B cell (primary cell): ENCODE measurements around the gene KIF9. TPM values are rescaled to one million over a fixed set of nuclear protein-coding genes. Genes with fewer than 3 reads are reported as not detected.
"Not testable (repeated sequence)": the region's sequence is repeated elsewhere in the genome, so short reads cannot be mapped to it uniquely, and the experiment has no call there.

Source experiments
- ATAC-seq: fragments of 200-7000 bp; cut with Tn5 transposase; one replicate; pipeline ENCODE4 v1.10.0; 2021; ENCODE audit warnings: low read depth, mild to moderate bottlenecking, moderate number of reproducible peaks, moderate library complexity
- CTCF ChIA-PET: fragments of 350-600 bp; sonication (Branson Sonifier 250); formaldehyde crosslinking; loops from one replicate; lab custom pipeline; 2021; ENCODE audit warnings: antibody characterized with exemption, inconsistent platforms; lab: Charles Lee
- POLR2A ChIA-PET: fragments of 350-600 bp; sonication (Branson Sonifier 250); formaldehyde crosslinking; loops from one replicate; lab custom pipeline; 2021; ENCODE audit warnings: antibody characterized with exemption; lab: Charles Lee
- DNase-seq: peaks from one replicate; pipeline ENCODE4 v3.0.0; 2013
- H2AFZ ChIP-seq: 2 replicates; pipeline ENCODE4 v1.6.1; 2012; ENCODE audit warnings: mild to moderate bottlenecking, low read depth, low read length; ENCODE audit not compliant: insufficient read depth, poor library complexity, severe bottlenecking
- H3K27ac ChIP-seq, 2 donors: 1 replicate in 1 of 2; 2 replicates in 1 of 2; pipeline ENCODE4 v1.5.1; 2012 to 2013; ENCODE audit warnings: low read length in 2 of 2, mild to moderate bottlenecking in 2 of 2, moderate library complexity in 1 of 2
- H3K27me3 ChIP-seq, 4 experiments: fragments of 200-600 bp in 1 of 4; sonication (generic) in 1 of 4; replicated peaks in 1 of 4; 1 replicate in 2 of 4; 2 replicates in 2 of 4; pipeline versions ENCODE4 v1.6.1 to v1.7.0; 2013 to 2016; ENCODE audit warnings: low read length in 3 of 4, mild to moderate bottlenecking in 2 of 4, mixed read lengths in 1 of 4, moderate library complexity in 1 of 4; ENCODE audit not compliant: insufficient read depth in 4 of 4, control insufficient read depth in 3 of 4; ENCODE audit errors: control extremely low read depth in 1 of 4
- H3K36me3 ChIP-seq, 2 experiments: replicated peaks in 1 of 2; 1 replicate in 1 of 2; 2 replicates in 1 of 2; pipeline versions ENCODE4 v1.6.1 to v1.7.1; 2013; ENCODE audit warnings: low read length in 1 of 2; ENCODE audit not compliant: insufficient read depth in 2 of 2, control insufficient read depth in 1 of 2; ENCODE audit errors: control extremely low read depth in 1 of 2, extremely low read depth in 1 of 2
- H3K4me1 ChIP-seq, 2 donors: fragments of 200-600 bp in 1 of 2; sonication (generic) in 1 of 2; 1 replicate in 1 of 2; 2 replicates in 1 of 2; pipeline versions ENCODE4 v1.5.1 to v1.6.1; 2013 to 2017; ENCODE audit warnings: low read length in 2 of 2; ENCODE audit not compliant: control insufficient read depth in 2 of 2, insufficient read depth in 2 of 2
- H3K4me2 ChIP-seq: replicated peaks from 2 replicates; pipeline ENCODE3; 2012; ENCODE audit warnings: mild to moderate bottlenecking, low read depth, low read length; ENCODE audit not compliant: poor library complexity, severe bottlenecking
- H3K4me3 ChIP-seq, 5 experiments: fragments of 200-600 bp in 1 of 5; sonication (generic) in 1 of 5; 1 replicate in 3 of 5; 2 replicates in 2 of 5; pipeline versions ENCODE4 v1.5.1 to v1.7.0; 2011 to 2016; ENCODE audit warnings: low read length in 4 of 5, mild to moderate bottlenecking in 4 of 5, low read depth in 2 of 5, control low read depth in 1 of 5, moderate library complexity in 1 of 5; ENCODE audit not compliant: insufficient read depth in 1 of 5; ENCODE audit errors: control extremely low read depth in 1 of 5, extremely low read depth in 1 of 5
- H3K79me2 ChIP-seq: fragments of 200-600 bp; sonication (generic); one replicate; pipeline ENCODE4 v1.6.0; 2016; ENCODE audit warnings: low read length; ENCODE audit not compliant: control insufficient read depth, insufficient read depth
- H3K9ac ChIP-seq: fragments of 200-600 bp; sonication (generic); 2 replicates; pipeline ENCODE4 v1.6.1; 2017; ENCODE audit warnings: mild to moderate bottlenecking, low read length, moderate library complexity
- H3K9me3 ChIP-seq, 3 donors: one replicate each; pipeline versions ENCODE4 v1.6.1 to v1.7.1; 2013; ENCODE audit warnings: low read length in 2 of 3; ENCODE audit not compliant: control insufficient read depth in 2 of 3, insufficient read depth in 1 of 3; ENCODE audit errors: control extremely low read depth in 1 of 3
- H4K20me1 ChIP-seq: 2 replicates; pipeline ENCODE4 v1.6.0; 2012; ENCODE audit warnings: mild to moderate bottlenecking, low read length; ENCODE audit not compliant: insufficient read depth, control insufficient read depth, poor library complexity, severe bottlenecking
- H3K27ac Mint-ChIP-seq: one replicate; pipeline ENCODE4 v1.8.0; 2021; ENCODE audit warnings: mixed read lengths
- H3K27me3 Mint-ChIP-seq: one replicate; pipeline ENCODE4 v1.8.0; 2021; ENCODE audit warnings: mixed read lengths
- H3K4me1 Mint-ChIP-seq: one replicate; pipeline ENCODE4 v1.8.0; 2021; ENCODE audit warnings: mixed read lengths
- H3K4me3 Mint-ChIP-seq: one replicate; pipeline ENCODE4 v1.8.0; 2021; ENCODE audit warnings: mixed read lengths
- H3K9me3 Mint-ChIP-seq: one replicate; pipeline ENCODE4 v1.8.0; 2022; ENCODE audit warnings: mixed read lengths; ENCODE audit not compliant: insufficient read depth
- EZH2 ChIP-seq: IDR thresholded peaks from 2 replicates; pipeline ENCODE4 v1.6.1; 2012; ENCODE audit warnings: borderline replicate concordance, low read depth, mild to moderate bottlenecking, moderate library complexity, low read length; ENCODE audit not compliant: insufficient read depth, poor library complexity, severe bottlenecking
- WGBS: methylation state at CpG from one replicate; pipeline ENCODE4 v1.1.5; 2013; ENCODE audit warnings: missing lambda C conversion rate; ENCODE audit not compliant: insufficient coverage; 5-methylcytosine and 5-hydroxymethylcytosine counted together
- intact Hi-C: fragments of 100-400 bp; cut with micrococcal nuclease; formaldehyde crosslinking; loops from one replicate; pipeline ENCODE4 v1.10.0; 2022
- polyA plus RNA-seq: library from polyadenylated mRNA; depleted of rRNA; stranded (reverse); fragments of >200 nt; gene quantifications from 2 replicates; pipeline ENCODE4 v1.2.3, GENCODE V29; 2012
- total RNA-seq, 2 donors: library from RNA; stranded (reverse); fragments of 120-200 nt in 1 of 2; gene quantifications; 1 replicate in 1 of 2; 2 replicates in 1 of 2; pipeline versions ENCODE4 v1.2.3 to v1.2.4, GENCODE V29; 2013 to 2022
- TF ChIP-seq, protein P1 (sequence below): fragments of 200-600 bp; IDR thresholded peaks from one replicate; pipeline ENCODE4 v1.8.0; 2022; ENCODE audit warnings: antibody characterized with exemption, mild to moderate bottlenecking

KIF9 gene
- total and polyA plus RNA-seq, 2 donors (not counting 1 experiment from before 2014, with no cell fraction given), result 3.0 to 3.8 TPM

- H4K20me1 ChIP-seq, result peaks cover 14% of the 10 kb centered on the region
- intact Hi-C loops, result no loop called here
- Mint-ChIP-seq H3K9me3 (no peaks in the 10 kb centered on the region), H3K27me3 (no peaks in the 10 kb centered on the region), H3K4me3 (no peak overlapping the region), H3K27ac (peak overlapping the region; percentile 11), H3K4me1 (peaks cover 10% of the 10 kb centered on the region)
- no peak overlapping the region for H3K4me3 ChIP-seq
- peaks cover 1 to 36% of the 10 kb centered on the region in 2 experiments for H3K36me3 ChIP-seq
- no peaks in the 10 kb centered on the region for H3K9me3 ChIP-seq
- no peaks in the 10 kb centered on the region for H3K27me3 ChIP-seq
- H2AFZ ChIP-seq, result no peak overlapping the region
- TF ChIP-seq, protein P1, sequence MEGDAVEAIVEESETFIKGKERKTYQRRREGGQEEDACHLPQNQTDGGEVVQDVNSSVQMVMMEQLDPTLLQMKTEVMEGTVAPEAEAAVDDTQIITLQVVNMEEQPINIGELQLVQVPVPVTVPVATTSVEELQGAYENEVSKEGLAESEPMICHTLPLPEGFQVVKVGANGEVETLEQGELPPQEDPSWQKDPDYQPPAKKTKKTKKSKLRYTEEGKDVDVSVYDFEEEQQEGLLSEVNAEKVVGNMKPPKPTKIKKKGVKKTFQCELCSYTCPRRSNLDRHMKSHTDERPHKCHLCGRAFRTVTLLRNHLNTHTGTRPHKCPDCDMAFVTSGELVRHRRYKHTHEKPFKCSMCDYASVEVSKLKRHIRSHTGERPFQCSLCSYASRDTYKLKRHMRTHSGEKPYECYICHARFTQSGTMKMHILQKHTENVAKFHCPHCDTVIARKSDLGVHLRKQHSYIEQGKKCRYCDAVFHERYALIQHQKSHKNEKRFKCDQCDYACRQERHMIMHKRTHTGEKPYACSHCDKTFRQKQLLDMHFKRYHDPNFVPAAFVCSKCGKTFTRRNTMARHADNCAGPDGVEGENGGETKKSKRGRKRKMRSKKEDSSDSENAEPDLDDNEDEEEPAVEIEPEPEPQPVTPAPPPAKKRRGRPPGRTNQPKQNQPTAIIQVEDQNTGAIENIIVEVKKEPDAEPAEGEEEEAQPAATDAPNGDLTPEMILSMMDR, result no peak
- no peak for TF ChIP-seq EZH2
- H3K79me2 ChIP-seq, result peaks cover 30% of the 10 kb centered on the region
- H3K27ac ChIP-seq, result no peak overlapping the region
- ATAC-seq (no peak), DNase-seq (no peak)
- ChIA-PET CTCF (interaction anchor here (1.3 to 1.7 kb wide), 2 partner anchors 154 to 157 kb away, joined by 3 to 6 read pairs; partner anchors contain the start of gene SETD2), POLR2A (no interaction called here)
- H3K4me1 ChIP-seq, result no peaks in the 10 kb centered on the region
- H3K4me2 ChIP-seq, result no peak overlapping the region
- no peak overlapping the region for H3K9ac ChIP-seq
- no CpG with 5 or more reads among the region's 1 CpG for WGBS
Measured at GRCh38 chr3:47318916-47319315, 36.3 kb upstream of the KIF9 start.

DNA sequence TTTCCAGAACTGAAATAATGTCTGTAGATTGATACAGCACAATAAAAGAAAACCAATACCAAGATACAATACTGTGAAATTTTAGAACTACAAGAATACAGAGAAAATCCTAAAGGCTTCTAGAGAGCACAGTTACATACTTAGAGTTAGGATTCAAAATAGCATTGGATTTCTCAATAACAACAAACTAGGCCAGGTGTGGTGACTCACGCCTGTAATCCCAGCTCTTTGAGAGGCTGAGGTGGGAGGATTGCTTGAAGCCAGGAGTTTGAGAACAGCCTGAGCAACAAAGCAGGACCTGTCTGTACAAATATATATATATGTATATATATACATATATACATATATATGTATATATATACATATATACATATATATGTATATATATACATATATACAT lies 33.6 kb upstream of the KIF9 start:
- Histone ChIP-seq H3K79me2 (peaks cover 34% of the 10 kb centered on the region), H3K36me3 (peaks cover 1 to 14% of the 10 kb centered on the region in 2 experiments), H4K20me1 (peaks cover 24% of the 10 kb centered on the region)
- intact Hi-C loops, H3K27me3 Mint-ChIP-seq, DNase-seq, ATAC-seq, H2AFZ ChIP-seq, CTCF ChIA-PET, POLR2A ChIA-PET, H3K4me3 ChIP-seq, H3K4me3 Mint-ChIP-seq, H3K4me2 ChIP-seq, H3K9ac ChIP-seq, H3K27me3 ChIP-seq, H3K9me3 ChIP-seq, H3K9me3 Mint-ChIP-seq, H3K4me1 ChIP-seq, H3K27ac ChIP-seq, H3K27ac Mint-ChIP-seq: not testable (repeated sequence)
- H3K4me1 Mint-ChIP-seq, result peaks cover 14% of the 10 kb centered on the region
- no CpG with 5 or more reads among the region's 1 CpG for WGBS
